ENCODE results near the gene SPPL3.

SPPL3 gene

GRCh38 chr12:120941412-120941811, 37.3 kb upstream of the SPPL3 start:
- no peak for TF ChIP-seq CTCF (IDR thresholded peaks at IDR 0.05; ENCODE audit: insufficient read depth, missing control alignments)
- FAIRE-seq, result no peak
- no peak for DNase-seq (ENCODE audit: insufficient read length, low spot score)

GRCh38 chr12:120940799-120941198, 36.6 kb upstream of the SPPL3 start:
- no peak for TF ChIP-seq CTCF (IDR thresholded peaks at IDR 0.05; ENCODE audit: insufficient read depth, missing control alignments)
- no peak for DNase-seq (ENCODE audit: insufficient read length, low spot score)
- FAIRE-seq, result no peak

GRCh38 chr12:120940006-120940405, 35.8 kb upstream of the SPPL3 start:
- no peak for TF ChIP-seq CTCF (IDR thresholded peaks at IDR 0.05; ENCODE audit: insufficient read depth, missing control alignments)
- no peak for FAIRE-seq

GRCh38 chr12:120939523-120939922, 35.4 kb upstream of the SPPL3 start:
- no peak for TF ChIP-seq CTCF (IDR thresholded peaks at IDR 0.05; ENCODE audit: insufficient read depth, missing control alignments)
- DNase-seq (ENCODE audit: insufficient read length, low spot score) (no peak), FAIRE-seq (no peak)

More at GRCh38 chr12:120940006-120940405, 35.8 kb upstream of the SPPL3 start:
- DNase-seq (ENCODE audit: insufficient read length, low spot score), result no peak

GRCh38 chr12:120938496-120938895, 34.3 kb upstream of the SPPL3 start:
- TF ChIP-seq CTCF (IDR thresholded peaks at IDR 0.05; ENCODE audit: insufficient read depth, missing control alignments), result no peak
- FAIRE-seq, result no peak
- no peak for DNase-seq (ENCODE audit: insufficient read length, low spot score)

GRCh38 chr12:120936197-120936596, 32.0 kb upstream of the SPPL3 start:
- FAIRE-seq, result no peak
- TF ChIP-seq CTCF (IDR thresholded peaks at IDR 0.05; ENCODE audit: insufficient read depth, missing control alignments), result no peak
- no peak for DNase-seq (ENCODE audit: insufficient read length, low spot score)

- FAIRE-seq (no peak), DNase-seq (ENCODE audit: insufficient read length, low spot score) (no peak)
- TF ChIP-seq CTCF (IDR thresholded peaks at IDR 0.05; ENCODE audit: insufficient read depth, missing control alignments), result no peak
Observed at GRCh38 chr12:120933786-120934185, 29.6 kb upstream of the SPPL3 start.
